PC-9 (cell line): ENCODE measurements around the gene GRB2. TPM values are rescaled to one million over a fixed set of nuclear protein-coding genes. Genes with fewer than 3 reads are reported as not detected.

Experiments
- BruUV-seq: library from RNA; stranded (reverse); fragments of 400-500 nt; replicated peaks from 2 replicates; lab custom pipeline; 2021; lab: Mats Ljungman, UMichigan
- CTCF ChIA-PET: fragments of 300-600 bp; sonication (Branson Sonifier 250); formaldehyde crosslinking; loops from one replicate; lab custom pipeline; 2022; ENCODE audit warnings: antibody characterized with exemption; lab: Charles Lee
- POLR2A ChIA-PET: fragments of 300-600 bp; sonication (Branson Sonifier 250); formaldehyde crosslinking; loops from one replicate; lab custom pipeline; 2022; ENCODE audit warnings: antibody characterized with exemption; ENCODE audit not compliant: unreplicated experiment; lab: Charles Lee
- DNase-seq, 2 experiments: peaks; one replicate each; pipeline versions ENCODE4 v3.0.0 to v3.0.0-alpha.2; 2015 to 2022; ENCODE audit warnings: mixed read lengths in 1 of 2
- H2AFZ ChIP-seq: fragments of 200-600 bp; sonication (generic); 2 replicates; pipeline ENCODE4 v1.8.1; 2017; ENCODE audit warnings: antibody characterized with exemption
- H3F3A ChIP-seq: fragments of 200-600 bp; sonication (generic); 2 replicates; pipeline ENCODE4 v1.8.1; 2017; ENCODE audit warnings: antibody characterized with exemption, mild to moderate bottlenecking, low read depth; ENCODE audit not compliant: insufficient read depth
- H3K27ac ChIP-seq: fragments of 200-600 bp; sonication (generic); 2 replicates; pipeline ENCODE4 v1.6.1; 2016; ENCODE audit warnings: mixed run types
- H3K27me3 ChIP-seq: fragments of 200-600 bp; sonication (generic); 2 replicates; pipeline ENCODE4 v1.6.1; 2016; ENCODE audit warnings: low read depth, mixed run types; ENCODE audit not compliant: insufficient read depth
- H3K36me3 ChIP-seq: fragments of 200-600 bp; sonication (generic); 2 replicates; pipeline ENCODE4 v1.6.1; 2016; ENCODE audit warnings: low read depth, mixed run types
- H3K4me1 ChIP-seq: fragments of 200-600 bp; sonication (generic); replicated peaks from 2 replicates; pipeline ENCODE4 v1.6.1; 2016; ENCODE audit warnings: mixed run types; ENCODE audit not compliant: insufficient read depth
- H3K4me2 ChIP-seq: fragments of 200-600 bp; sonication (generic); 2 replicates; pipeline ENCODE4 v1.6.1; 2017; ENCODE audit warnings: mixed run types
- H3K4me3 ChIP-seq: fragments of 200-600 bp; sonication (generic); 2 replicates; pipeline ENCODE4 v1.6.1; 2016; ENCODE audit warnings: mixed run types
- H3K79me2 ChIP-seq: fragments of 200-600 bp; sonication (generic); 2 replicates; pipeline ENCODE4 v1.6.1; 2017; ENCODE audit warnings: low read depth, mixed run types
- H3K9me2 ChIP-seq: fragments of 200-600 bp; sonication (generic); 2 replicates; pipeline ENCODE4 v1.8.1; 2017; ENCODE audit warnings: mild to moderate bottlenecking; ENCODE audit not compliant: insufficient read depth
- H3K9me3 ChIP-seq: fragments of 200-600 bp; sonication (generic); 2 replicates; pipeline ENCODE4 v1.8.1; 2016; ENCODE audit warnings: low read depth; ENCODE audit not compliant: insufficient read depth
- H4K20me1 ChIP-seq: fragments of 200-600 bp; sonication (generic); 2 replicates; pipeline ENCODE4 v1.8.1; 2017; ENCODE audit not compliant: insufficient read depth
- CTCF ChIP-seq: fragments of 200-600 bp; sonication (generic); conservative IDR thresholded peaks from 2 replicates; pipeline ENCODE4 v1.6.1; 2017; ENCODE audit warnings: mixed run types, antibody characterized with exemption, mild to moderate bottlenecking, moderate library complexity
- EZH2 ChIP-seq: fragments of 200-600 bp; sonication (generic); IDR thresholded peaks from 2 replicates; pipeline ENCODE4 v1.8.0; 2017; ENCODE audit warnings: antibody characterized with exemption, low read depth
- intact Hi-C: fragments of 100-400 bp; cut with micrococcal nuclease; formaldehyde crosslinking; loops from one replicate; pipeline ENCODE4 v1.10.0; 2022; ENCODE audit not compliant: unreplicated experiment
- total RNA-seq: library from RNA; stranded (reverse); gene quantifications from 2 replicates; pipeline ENCODE4 v1.2.3, GENCODE V29; 2021

The GRB2 gene
- total RNA-seq, 1 experiment from 2014 or later, result 75.3 TPM

- Histone ChIP-seq H4K20me1 (peaks cover 17% of the 10 kb centered on the region), H3K27me3 (no peaks in the 10 kb centered on the region), H2AFZ (no peak overlapping the region), H3K27ac (no peak overlapping the region), H3F3A (peaks cover 34% of the 10 kb centered on the region), H3K4me3 (no peak overlapping the region), H3K4me2 (no peak overlapping the region), H3K9me3 (no peaks in the 10 kb centered on the region), H3K36me3 (no peaks in the 10 kb centered on the region), H3K4me1 (no peaks in the 10 kb centered on the region), H3K9me2 (no peaks in the 10 kb centered on the region), H3K79me2 (no peaks in the 10 kb centered on the region; the same call in 1 of the 2 replicates)
- intact Hi-C loops, result no loop called here
- no TSS peak for BruUV-seq
- ChIA-PET POLR2A (interaction anchor here (0.6 kb wide), 1 partner anchor 325 kb away, joined by 3 read pairs; no protein-coding TSS in a partner anchor), CTCF (interaction anchor here (0.5 to 0.6 kb wide), 3 partner anchors 77 to 468 kb away, joined by 4 to 6 read pairs (median 5); no protein-coding TSS in a partner anchor)
- no peak for TF ChIP-seq EZH2
- no peak for DNase-seq
Measured at GRCh38 chr17:75325827-75326225, 79.7 kb downstream of the GRB2 start.

- Histone ChIP-seq H3K9me2 (no peaks in the 10 kb centered on the region), H3K36me3 (no peaks in the 10 kb centered on the region), H3K4me2 (no peak overlapping the region), H3K4me3 (no peak overlapping the region), H2AFZ (no peak overlapping the region), H3K79me2 (no peaks in the 10 kb centered on the region; the same call in 1 of the 2 replicates), H3K4me1 (no peaks in the 10 kb centered on the region), H3F3A (peaks cover 34% of the 10 kb centered on the region), H4K20me1 (peaks cover 17% of the 10 kb centered on the region), H3K27ac (no peak overlapping the region), H3K9me3 (no peaks in the 10 kb centered on the region), H3K27me3 (no peaks in the 10 kb centered on the region)
- intact Hi-C loops, result no loop called here
- CTCF ChIA-PET, result no interaction called here
- TF ChIP-seq EZH2 (no peak), CTCF (no peak)
- no TSS peak for BruUV-seq
- no peak for DNase-seq
- POLR2A ChIA-PET, result no interaction called here
Measured at GRCh38 chr17:75325348-75325747, 80.1 kb downstream of the GRB2 start.

- Histone ChIP-seq H4K20me1 (peaks cover 14% of the 10 kb centered on the region), H3K27me3 (no peaks in the 10 kb centered on the region), H3K36me3 (no peaks in the 10 kb centered on the region), H3K79me2 (no peaks in the 10 kb centered on the region; the same call in 1 of the 2 replicates), H3K4me1 (no peaks in the 10 kb centered on the region), H3K4me2 (no peak overlapping the region), H3K9me3 (no peaks in the 10 kb centered on the region), H3K9me2 (no peaks in the 10 kb centered on the region), H3F3A (peaks cover 39% of the 10 kb centered on the region), H3K27ac (no peak overlapping the region), H3K4me3 (no peak overlapping the region), H2AFZ (no peak overlapping the region)
- TF ChIP-seq EZH2 (no peak), CTCF (no peak)
- ChIA-PET CTCF (no interaction called here), POLR2A (no interaction called here)
- no TSS peak for BruUV-seq
- intact Hi-C loops, result loop anchor here (5.0 kb wide), 1 partner anchor 196 kb away; the partner anchor contains the start of genes CASKIN2 and TSEN54
- no peak for DNase-seq
Measured at GRCh38 chr17:75321506-75321905, 84.0 kb downstream of the GRB2 start.
